Liver (tissue), 9 donors: Measurements from ENCODE around the gene CD247. TPM values are rescaled to one million over a fixed set of nuclear protein-coding genes. Genes with fewer than 3 reads are reported as not detected.

Experiments used
- DNase-seq: peaks from one replicate; pipeline ENCODE4 v3.0.0-alpha.2; 2017; ENCODE audit warnings: low spot score
- H3K27ac ChIP-seq, 2 donors: one replicate each; pipeline ENCODE4 v1.7.0; 2013; ENCODE audit warnings: inconsistent platforms in 2 of 2, low read length in 2 of 2, control low read depth in 1 of 2, low read depth in 1 of 2, mild to moderate bottlenecking in 1 of 2
- H3K27me3 ChIP-seq, 4 donors: one replicate each; pipeline versions ENCODE4 v1.6.1 to v1.7.0; 2013; ENCODE audit warnings: low read length in 3 of 4, inconsistent platforms in 1 of 4, mild to moderate bottlenecking in 1 of 4, moderate library complexity in 1 of 4; ENCODE audit not compliant: control insufficient read depth in 4 of 4, insufficient read depth in 4 of 4
- H3K36me3 ChIP-seq, 4 donors: one replicate each; pipeline versions ENCODE4 v1.6.1 to v1.7.0; 2013; ENCODE audit warnings: low read length in 3 of 4, mild to moderate bottlenecking in 3 of 4, low read depth in 1 of 4, moderate library complexity in 1 of 4; ENCODE audit not compliant: control insufficient read depth in 4 of 4, insufficient read depth in 3 of 4
- H3K4me1 ChIP-seq, 4 donors: one replicate each; pipeline versions ENCODE4 v1.6.1 to v1.7.0; 2013; ENCODE audit warnings: low read length in 3 of 4, mild to moderate bottlenecking in 3 of 4, moderate library complexity in 1 of 4; ENCODE audit not compliant: control insufficient read depth in 4 of 4, insufficient read depth in 4 of 4
- H3K4me3 ChIP-seq, 3 donors: one replicate each; pipeline versions ENCODE4 v1.6.1 to v1.7.0; 2013; ENCODE audit warnings: low read length in 3 of 3, control low read depth in 1 of 3, low read depth in 1 of 3, mild to moderate bottlenecking in 1 of 3
- H3K9ac ChIP-seq, 2 donors: one replicate each; pipeline ENCODE4 v1.7.0; 2013; ENCODE audit warnings: low read length in 2 of 2, mild to moderate bottlenecking in 2 of 2, moderate library complexity in 2 of 2, control low read depth in 1 of 2, low read depth in 1 of 2
- H3K9me3 ChIP-seq, 4 donors: one replicate each; pipeline versions ENCODE4 v1.6.1 to v1.7.0; 2013; ENCODE audit warnings: low read length in 3 of 4; ENCODE audit not compliant: control insufficient read depth in 4 of 4
- ATF3 ChIP-seq: IDR thresholded peaks from 2 replicates; pipeline ENCODE4 v1.6.1; 2016; ENCODE audit warnings: antibody characterized with exemption
- EGR1 ChIP-seq, 2 donors: IDR thresholded peaks; 2 replicates each; pipeline ENCODE4 v1.6.1; 2016 to 2018; ENCODE audit warnings: antibody characterized with exemption in 2 of 2, low read depth in 2 of 2
- FOXA1 ChIP-seq: IDR thresholded peaks from 2 replicates; pipeline ENCODE4 v1.6.1; 2016; ENCODE audit warnings: antibody characterized with exemption
- FOXA2 ChIP-seq: IDR thresholded peaks from 2 replicates; pipeline ENCODE4 v1.6.1; 2016; ENCODE audit warnings: antibody characterized with exemption
- GABPA ChIP-seq, 2 donors: IDR thresholded peaks in 1 of 2; conservative IDR thresholded peaks in 1 of 2; 2 replicates each; pipeline ENCODE4 v1.6.1; 2016; ENCODE audit warnings: antibody characterized with exemption in 2 of 2, mild to moderate bottlenecking in 1 of 2, moderate library complexity in 1 of 2
- HNF4A ChIP-seq, 2 donors: conservative IDR thresholded peaks; 2 replicates each; pipeline ENCODE4 v1.6.1; 2016; ENCODE audit warnings: antibody characterized with exemption in 2 of 2, mild to moderate bottlenecking in 2 of 2
- HNF4G ChIP-seq: IDR thresholded peaks from 2 replicates; pipeline ENCODE4 v1.6.1; 2016; ENCODE audit warnings: antibody characterized with exemption
- JUND ChIP-seq, 2 donors: IDR thresholded peaks; 2 replicates each; pipeline ENCODE4 v1.6.1; 2016; ENCODE audit warnings: antibody characterized with exemption in 2 of 2
- MAX ChIP-seq: IDR thresholded peaks from 2 replicates; pipeline ENCODE4 v1.6.1; 2016; ENCODE audit warnings: antibody characterized with exemption
- NR2F2 ChIP-seq: IDR thresholded peaks from 2 replicates; pipeline ENCODE4 v1.6.1; 2016; ENCODE audit warnings: antibody characterized with exemption
- RAD21 ChIP-seq, 2 donors: IDR thresholded peaks; 2 replicates each; pipeline ENCODE4 v1.6.1; 2016; ENCODE audit warnings: antibody characterized with exemption in 2 of 2, mild to moderate bottlenecking in 2 of 2
- REST ChIP-seq: IDR thresholded peaks from 2 replicates; pipeline ENCODE4 v1.6.1; 2016; ENCODE audit warnings: antibody characterized with exemption, mild to moderate bottlenecking
- RXRA ChIP-seq, 2 donors: IDR thresholded peaks; 2 replicates each; pipeline ENCODE4 v1.6.1; 2017 to 2018; ENCODE audit warnings: antibody characterized with exemption in 2 of 2, mild to moderate bottlenecking in 1 of 2
- SP1 ChIP-seq: IDR thresholded peaks from 2 replicates; pipeline ENCODE4 v1.6.1; 2018; ENCODE audit warnings: antibody characterized with exemption, mild to moderate bottlenecking
- TAF1 ChIP-seq: conservative IDR thresholded peaks from 2 replicates; pipeline ENCODE4 v1.6.1; 2016; ENCODE audit warnings: antibody characterized with exemption, mild to moderate bottlenecking
- YY1 ChIP-seq: IDR thresholded peaks from 2 replicates; pipeline ENCODE4 v1.6.1; 2016; ENCODE audit warnings: antibody characterized with exemption, mild to moderate bottlenecking
- WGBS: extraction: QIAGEN DNeasy Blood & Tissue Kit; methylation state at CpG from one replicate; pipeline ENCODE4 v1.1.7; 2013; 5-methylcytosine and 5-hydroxymethylcytosine counted together
- polyA plus RNA-seq, 2 donors: library from polyadenylated mRNA; stranded (reverse) in 1 of 2; unstranded in 1 of 2; fragments of 200-250 nt in 1 of 2; fragments of >200 nt in 1 of 2; fragmentation: Nextera tagmentation in 1 of 2; extraction: Ambion mirVana in 1 of 2; gene quantifications; one replicate each; pipeline versions ENCODE4 v1.2.1 to v1.2.3, GENCODE V29; 2013 to 2015
- total RNA-seq, 2 donors: library from RNA; depleted of rRNA; stranded (reverse); fragments of >200 nt; gene quantifications; one replicate each; pipeline ENCODE4 v1.2.3, GENCODE V29; 2014
- TF ChIP-seq, protein P1 (sequence below): IDR thresholded peaks from 2 replicates; pipeline ENCODE4 v1.6.1; 2016; ENCODE audit warnings: antibody characterized with exemption
- TF ChIP-seq, protein P2 (sequence below): fragments of 150-350 bp; IDR thresholded peaks from 2 replicates; pipeline ENCODE4 v1.5.1; 2017; ENCODE audit warnings: improper control_type of control experiment, low read depth, low read length; ENCODE audit not compliant: missing input control
- donor health status: healthy.
- donor health status: healthy.
- donor health status: healthy.
- donor health status: healthy.
- donor health status: healthy.

CD247 gene
- total and polyA plus RNA-seq, 4 donors: 0.61 to 2.2 (median 1.6) TPM

GRCh38 chr1:167401260-167401873 is 117.0 kb downstream of the CD247 start:
- no peaks in the 10 kb centered on the region for H3K4me1 ChIP-seq
- no peak overlapping the region for H3K9ac ChIP-seq
- H3K27ac ChIP-seq: no peak overlapping the region
- H3K4me3 ChIP-seq: no peak overlapping the region
- no peaks in the 10 kb centered on the region for H3K9me3 ChIP-seq
- H3K36me3 ChIP-seq: peaks cover 5 to 14% (median 8%) of the 10 kb centered on the region in 4 donors
- H3K27me3 ChIP-seq: no peaks in the 10 kb centered on the region
- WGBS: 65% methylated on average over 8 of the region's 8 CpGs
- no peak for TF ChIP-seq FOXA2
- no peak for TF ChIP-seq ATF3
- TF ChIP-seq FOXA1: no peak
- TF ChIP-seq, protein P1, sequence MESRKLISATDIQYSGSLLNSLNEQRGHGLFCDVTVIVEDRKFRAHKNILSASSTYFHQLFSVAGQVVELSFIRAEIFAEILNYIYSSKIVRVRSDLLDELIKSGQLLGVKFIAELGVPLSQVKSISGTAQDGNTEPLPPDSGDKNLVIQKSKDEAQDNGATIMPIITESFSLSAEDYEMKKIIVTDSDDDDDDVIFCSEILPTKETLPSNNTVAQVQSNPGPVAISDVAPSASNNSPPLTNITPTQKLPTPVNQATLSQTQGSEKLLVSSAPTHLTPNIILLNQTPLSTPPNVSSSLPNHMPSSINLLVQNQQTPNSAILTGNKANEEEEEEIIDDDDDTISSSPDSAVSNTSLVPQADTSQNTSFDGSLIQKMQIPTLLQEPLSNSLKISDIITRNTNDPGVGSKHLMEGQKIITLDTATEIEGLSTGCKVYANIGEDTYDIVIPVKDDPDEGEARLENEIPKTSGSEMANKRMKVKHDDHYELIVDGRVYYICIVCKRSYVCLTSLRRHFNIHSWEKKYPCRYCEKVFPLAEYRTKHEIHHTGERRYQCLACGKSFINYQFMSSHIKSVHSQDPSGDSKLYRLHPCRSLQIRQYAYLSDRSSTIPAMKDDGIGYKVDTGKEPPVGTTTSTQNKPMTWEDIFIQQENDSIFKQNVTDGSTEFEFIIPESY: no peak
- peak; percentile 79 to 86 for TF ChIP-seq RAD21 (IDR thresholded peaks at IDR 0.05)
- TF ChIP-seq GABPA (IDR thresholded peaks at IDR 0.05 in 1 of 2, conservative IDR thresholded peaks at IDR 0.05 in 1 of 2): no peak
- peak in 1 of 2 donors; percentile 14 for TF ChIP-seq HNF4A (conservative IDR thresholded peaks at IDR 0.05)
- TF ChIP-seq REST: no peak
- TF ChIP-seq, protein P2, sequence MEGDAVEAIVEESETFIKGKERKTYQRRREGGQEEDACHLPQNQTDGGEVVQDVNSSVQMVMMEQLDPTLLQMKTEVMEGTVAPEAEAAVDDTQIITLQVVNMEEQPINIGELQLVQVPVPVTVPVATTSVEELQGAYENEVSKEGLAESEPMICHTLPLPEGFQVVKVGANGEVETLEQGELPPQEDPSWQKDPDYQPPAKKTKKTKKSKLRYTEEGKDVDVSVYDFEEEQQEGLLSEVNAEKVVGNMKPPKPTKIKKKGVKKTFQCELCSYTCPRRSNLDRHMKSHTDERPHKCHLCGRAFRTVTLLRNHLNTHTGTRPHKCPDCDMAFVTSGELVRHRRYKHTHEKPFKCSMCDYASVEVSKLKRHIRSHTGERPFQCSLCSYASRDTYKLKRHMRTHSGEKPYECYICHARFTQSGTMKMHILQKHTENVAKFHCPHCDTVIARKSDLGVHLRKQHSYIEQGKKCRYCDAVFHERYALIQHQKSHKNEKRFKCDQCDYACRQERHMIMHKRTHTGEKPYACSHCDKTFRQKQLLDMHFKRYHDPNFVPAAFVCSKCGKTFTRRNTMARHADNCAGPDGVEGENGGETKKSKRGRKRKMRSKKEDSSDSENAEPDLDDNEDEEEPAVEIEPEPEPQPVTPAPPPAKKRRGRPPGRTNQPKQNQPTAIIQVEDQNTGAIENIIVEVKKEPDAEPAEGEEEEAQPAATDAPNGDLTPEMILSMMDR: peak; percentile 51
- no peak for DNase-seq

DNA sequence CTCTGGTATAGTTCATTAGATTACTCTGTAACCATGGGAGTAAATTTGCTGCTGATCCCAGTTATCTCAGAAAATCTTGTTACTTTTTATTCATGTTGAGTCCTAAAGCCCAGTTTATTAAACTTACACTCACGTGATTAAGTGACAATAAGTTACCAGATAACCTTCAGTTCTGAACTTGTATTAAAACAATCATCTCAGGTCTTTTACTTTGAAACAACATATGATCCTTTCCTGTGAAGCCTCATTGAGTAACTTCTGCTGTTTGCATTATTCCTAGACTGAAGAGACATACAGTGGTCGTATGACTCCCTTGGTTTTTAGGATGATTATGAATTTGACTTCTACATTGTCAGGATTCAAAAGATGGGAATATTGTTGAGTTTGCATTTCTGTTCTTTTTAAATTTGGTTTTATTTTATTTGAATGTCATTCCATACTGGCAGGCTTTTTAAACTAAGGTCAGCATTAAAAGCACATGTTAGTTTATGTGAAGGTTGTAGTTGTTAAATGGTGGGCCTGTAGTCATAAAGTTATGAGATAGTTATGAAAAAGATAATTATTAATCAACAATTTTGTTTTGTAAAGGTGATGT is 117.9 kb downstream of the CD247 start:
- no peak overlapping the region for H3K4me3 ChIP-seq
- no peaks in the 10 kb centered on the region for H3K27me3 ChIP-seq
- no peaks in the 10 kb centered on the region for H3K9me3 ChIP-seq
- WGBS: 74% methylated on average over 2 of the region's 2 CpGs
- no peak overlapping the region for H3K27ac ChIP-seq
- no peak for DNase-seq
- no peaks in the 10 kb centered on the region for H3K4me1 ChIP-seq
- no peak overlapping the region for H3K9ac ChIP-seq
- H3K36me3 ChIP-seq: peaks cover 5 to 14% (median 8%) of the 10 kb centered on the region in 4 donors
- TF ChIP-seq REST (no peak), HNF4G (no peak), JUND (IDR thresholded peaks at IDR 0.05) (no peak), RXRA (IDR thresholded peaks at IDR 0.05) (no peak), MAX (no peak), GABPA (IDR thresholded peaks at IDR 0.05 in 1 of 2, conservative IDR thresholded peaks at IDR 0.05 in 1 of 2) (no peak), RAD21 (IDR thresholded peaks at IDR 0.05) (no peak), TAF1 (no peak), HNF4A (conservative IDR thresholded peaks at IDR 0.05) (no peak), FOXA2 (no peak), FOXA1 (no peak), NR2F2 (no peak), SP1 (no peak), ATF3 (no peak), YY1 (no peak), EGR1 (IDR thresholded peaks at IDR 0.05; ENCODE audit: low read depth in 2 of 2) (no peak)
